ENCODE data around the gene ANAPC2.

The ANAPC2 gene

DNA sequence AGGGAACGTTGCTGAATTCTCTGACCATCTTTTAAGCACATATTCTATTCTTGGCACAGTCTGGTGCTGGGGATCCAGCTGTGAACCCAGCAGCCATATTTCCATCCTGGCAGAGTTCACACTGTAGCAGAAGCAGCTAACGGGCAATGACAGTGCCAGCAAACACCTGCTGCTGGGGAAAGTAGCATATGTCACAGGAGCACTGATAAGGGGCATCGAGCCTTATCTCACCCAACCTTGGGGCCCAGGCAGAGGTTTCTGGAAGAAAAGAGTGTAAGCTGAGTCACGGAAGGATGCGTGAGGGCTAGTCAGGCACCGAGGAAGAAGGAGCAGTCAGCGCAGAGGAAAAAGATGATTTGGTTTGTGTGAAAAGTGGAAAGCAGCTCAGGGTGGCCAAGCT lies 18.2 kb upstream of the ANAPC2 start:
- H2AFZ ChIP-seq (ENCODE audit: low read depth, low read length): no peak overlapping the region
- TF ChIP-seq CTCF (IDR thresholded peaks at IDR 0.05; ENCODE audit: borderline replicate concordance, extremely low read depth, low read length, poor library complexity, severe bottlenecking): no peak
- no peak for TF ChIP-seq EZH2 (IDR thresholded peaks at IDR 0.05; ENCODE audit: borderline replicate concordance, low read depth, low read length, severe bottlenecking)
- H3K4me1 ChIP-seq (ENCODE audit: insufficient read depth, low read length): peaks cover 49% of the 10 kb centered on the region
- peak overlapping the region; percentile 98 for H3K9ac ChIP-seq (ENCODE audit: low read depth, low read length)
- no peak for ATAC-seq (ENCODE audit: insufficient read depth, low read depth)
- peak overlapping the region; percentile 99 to 100; a peak in 3 of 4 replicates for H3K4me3 ChIP-seq (ENCODE audit: low read depth in 1 of 2, low read length in 2 of 2)
- H3K27me3 ChIP-seq (ENCODE audit: insufficient read depth, low read length, poor library complexity): no peaks in the 10 kb centered on the region
- H3K79me2 ChIP-seq (ENCODE audit: insufficient read depth, low read length): peaks cover 53% of the 10 kb centered on the region
- peaks cover 25% of the 10 kb centered on the region for H4K20me1 ChIP-seq (ENCODE audit: insufficient read depth, low read length)
- no peaks in the 10 kb centered on the region for H3K9me3 ChIP-seq (ENCODE audit: insufficient read depth, low read length, severe bottlenecking)
- no peak for DNase-seq
- no peak overlapping the region; the same call in 1 of the 2 replicates for H3K27ac ChIP-seq (ENCODE audit: low read length)
- peaks cover 36% of the 10 kb centered on the region for H3K36me3 ChIP-seq (ENCODE audit: insufficient read depth, low read length)
- H3K4me2 ChIP-seq (ENCODE audit: insufficient read depth, low read length): peak overlapping the region; percentile 99

- H3K27me3 ChIP-seq (ENCODE audit: insufficient read depth, low read length, poor library complexity): no peaks in the 10 kb centered on the region
- peak within 1 kb of the TSS; percentile 99 for H3K4me2 ChIP-seq (ENCODE audit: insufficient read depth, low read length)
- H3K9me3 ChIP-seq (ENCODE audit: insufficient read depth, low read length, severe bottlenecking): no peaks in the 10 kb centered on the region
- no peak for TF ChIP-seq EZH2 (IDR thresholded peaks at IDR 0.05; ENCODE audit: borderline replicate concordance, low read depth, low read length, severe bottlenecking)
- no peak for TF ChIP-seq CTCF (IDR thresholded peaks at IDR 0.05; ENCODE audit: borderline replicate concordance, extremely low read depth, low read length, poor library complexity, severe bottlenecking)
- H3K4me3 ChIP-seq (ENCODE audit: low read depth in 1 of 2, low read length in 2 of 2): peak within 1 kb of the TSS; percentile 99 to 100
- peaks cover 36% of the 10 kb centered on the region for H3K36me3 ChIP-seq (ENCODE audit: insufficient read depth, low read length)
- peak; percentile 87 for DNase-seq
- H3K79me2 ChIP-seq (ENCODE audit: insufficient read depth, low read length): peaks cover 59% of the 10 kb centered on the region
- H3K4me1 ChIP-seq (ENCODE audit: insufficient read depth, low read length): peaks cover 56% of the 10 kb centered on the region
- peak within 1 kb of the TSS; percentile 90 for H3K27ac ChIP-seq (ENCODE audit: low read length)
- peaks cover 22% of the 10 kb centered on the region for H4K20me1 ChIP-seq (ENCODE audit: insufficient read depth, low read length)
- peak; percentile 53 for ATAC-seq (ENCODE audit: insufficient read depth, low read depth)
- H3K9ac ChIP-seq (ENCODE audit: low read depth, low read length): peak within 1 kb of the TSS; percentile 98
- peak within 1 kb of the TSS; percentile 92 for H2AFZ ChIP-seq (ENCODE audit: low read depth, low read length)
Observed at GRCh38 chr9:137205126-137206069, 17.0 kb upstream of the ANAPC2 start, which contains the start of the genes NDOR1 and TMEM203. TSS of gene NDOR1 (plus strand) at chr9:137205700. CDS start at chr9:137205778, 78 bp downstream. TSS of gene TMEM203 (minus strand) at chr9:137205648. CDS start at chr9:137205414, 234 bp downstream.

- Histone ChIP-seq H3K4me2 (ENCODE audit: insufficient read depth, low read length) (peak overlapping the region; percentile 99), H2AFZ (ENCODE audit: low read depth, low read length) (peak overlapping the region; percentile 92), H3K79me2 (ENCODE audit: insufficient read depth, low read length) (peaks cover 59% of the 10 kb centered on the region), H3K36me3 (ENCODE audit: insufficient read depth, low read length) (peaks cover 36% of the 10 kb centered on the region), H3K27me3 (ENCODE audit: insufficient read depth, low read length, poor library complexity) (no peaks in the 10 kb centered on the region), H4K20me1 (ENCODE audit: insufficient read depth, low read length) (peaks cover 22% of the 10 kb centered on the region), H3K4me1 (ENCODE audit: insufficient read depth, low read length) (peaks cover 57% of the 10 kb centered on the region), H3K27ac (ENCODE audit: low read length) (peak overlapping the region; percentile 90), H3K9me3 (ENCODE audit: insufficient read depth, low read length, severe bottlenecking) (no peaks in the 10 kb centered on the region), H3K4me3 (ENCODE audit: low read depth in 1 of 2, low read length in 2 of 2) (peak overlapping the region; percentile 99 to 100), H3K9ac (ENCODE audit: low read depth, low read length) (peak overlapping the region; percentile 98)
- no peak for TF ChIP-seq EZH2 (IDR thresholded peaks at IDR 0.05; ENCODE audit: borderline replicate concordance, low read depth, low read length, severe bottlenecking)
- DNase-seq (no peak), ATAC-seq (ENCODE audit: insufficient read depth, low read depth) (no peak)
Observed at GRCh38 chr9:137204731-137205125, 16.4 kb upstream of the ANAPC2 start.

DNA sequence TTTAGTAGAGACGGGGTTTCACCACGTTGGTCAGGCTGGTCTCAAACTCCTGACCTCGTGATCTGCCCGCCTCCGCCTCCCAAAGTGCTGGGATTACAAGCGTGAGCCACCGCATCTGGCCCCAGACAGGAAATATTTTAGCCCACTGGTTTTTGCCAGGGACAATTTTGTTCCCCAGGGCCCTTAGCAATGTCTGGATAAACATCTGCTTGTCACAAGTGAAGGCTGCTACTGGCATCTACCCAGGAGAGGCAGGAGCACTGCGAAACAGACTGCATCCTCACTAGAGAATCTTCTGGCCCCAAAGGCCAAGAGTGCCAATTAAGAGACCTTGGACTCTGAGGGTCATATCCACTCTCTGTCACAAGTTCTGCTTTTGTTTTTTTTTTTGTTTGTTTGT lies 14.6 kb upstream of the ANAPC2 start:
- ATAC-seq (ENCODE audit: insufficient read depth, low read depth): no peak
- peaks cover 75% of the 10 kb centered on the region for H3K4me1 ChIP-seq (ENCODE audit: insufficient read depth, low read length)

More for the DNA sequence above, 14.6 kb upstream of the ANAPC2 start:
- H3K27me3 ChIP-seq (ENCODE audit: insufficient read depth, low read length, poor library complexity): no peaks in the 10 kb centered on the region
- peaks cover 34% of the 10 kb centered on the region for H4K20me1 ChIP-seq (ENCODE audit: insufficient read depth, low read length)
- no peak overlapping the region for H2AFZ ChIP-seq (ENCODE audit: low read depth, low read length)
- H3K27ac ChIP-seq (ENCODE audit: low read length): no peak overlapping the region
- H3K79me2 ChIP-seq (ENCODE audit: insufficient read depth, low read length): peaks cover 63% of the 10 kb centered on the region
- H3K36me3 ChIP-seq (ENCODE audit: insufficient read depth, low read length): peaks cover 28% of the 10 kb centered on the region
- TF ChIP-seq EZH2 (IDR thresholded peaks at IDR 0.05; ENCODE audit: borderline replicate concordance, low read depth, low read length, severe bottlenecking) (no peak), CTCF (IDR thresholded peaks at IDR 0.05; ENCODE audit: borderline replicate concordance, extremely low read depth, low read length, poor library complexity, severe bottlenecking) (no peak)
- no peak overlapping the region for H3K9ac ChIP-seq (ENCODE audit: low read depth, low read length)
- H3K4me2 ChIP-seq (ENCODE audit: insufficient read depth, low read length): peak overlapping the region; percentile 99; the same call in 1 of the 2 replicates
- no peaks in the 10 kb centered on the region for H3K9me3 ChIP-seq (ENCODE audit: insufficient read depth, low read length, severe bottlenecking)
- DNase-seq: no peak
- no peak overlapping the region for H3K4me3 ChIP-seq (ENCODE audit: low read depth in 1 of 2, low read length in 2 of 2)

Data from DND-41 (cell line).